GM12865 (cell line): ENCODE results near the gene FILIP1.

ENCODE experiments used
- DNase-seq: peaks from one replicate; pipeline ENCODE4 v3.0.0; 2010; ENCODE audit warnings: low read depth
- H3K4me3 ChIP-seq: 2 replicates; pipeline ENCODE4 v1.5.1; 2011; ENCODE audit warnings: mild to moderate bottlenecking, low read depth, low read length, control low read depth
- CTCF ChIP-seq: IDR thresholded peaks from 2 replicates; pipeline ENCODE4 v1.5.1; 2011; ENCODE audit warnings: low read length, control low read depth, low read depth, inconsistent platforms; ENCODE audit not compliant: insufficient read depth; ENCODE audit errors: missing control alignments

FILIP1 gene

GRCh38 chr6:75250552-75250951 lies 243.0 kb downstream of the FILIP1 start:
- TF ChIP-seq CTCF: no peak
- no peak overlapping the region for H3K4me3 ChIP-seq
- no peak for DNase-seq

GRCh38 chr6:75249837-75250236 lies 243.8 kb downstream of the FILIP1 start:
- no peak overlapping the region for H3K4me3 ChIP-seq
- DNase-seq: no peak
- TF ChIP-seq CTCF: no peak

DNA sequence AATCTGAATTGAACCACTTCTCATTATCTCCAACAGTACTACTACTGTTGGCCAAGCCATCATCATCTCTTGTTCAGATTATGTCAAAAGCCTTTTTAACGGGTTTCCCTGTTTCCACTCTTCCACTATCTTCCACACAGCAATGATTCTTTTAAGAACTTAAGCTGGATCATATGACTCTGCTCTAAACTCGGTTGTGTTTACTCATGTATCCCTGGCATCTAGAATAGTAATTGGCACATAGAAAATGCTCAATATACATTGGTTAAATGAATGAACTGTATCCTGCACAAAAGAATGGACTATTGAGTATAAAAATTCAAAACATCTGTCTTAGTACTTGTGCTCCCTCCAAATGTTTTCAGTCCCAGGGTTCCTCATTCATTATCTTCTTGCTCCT lies 247.2 kb downstream of the FILIP1 start:
- no peak for TF ChIP-seq CTCF
- DNase-seq: no peak
- no peak overlapping the region for H3K4me3 ChIP-seq

DNA sequence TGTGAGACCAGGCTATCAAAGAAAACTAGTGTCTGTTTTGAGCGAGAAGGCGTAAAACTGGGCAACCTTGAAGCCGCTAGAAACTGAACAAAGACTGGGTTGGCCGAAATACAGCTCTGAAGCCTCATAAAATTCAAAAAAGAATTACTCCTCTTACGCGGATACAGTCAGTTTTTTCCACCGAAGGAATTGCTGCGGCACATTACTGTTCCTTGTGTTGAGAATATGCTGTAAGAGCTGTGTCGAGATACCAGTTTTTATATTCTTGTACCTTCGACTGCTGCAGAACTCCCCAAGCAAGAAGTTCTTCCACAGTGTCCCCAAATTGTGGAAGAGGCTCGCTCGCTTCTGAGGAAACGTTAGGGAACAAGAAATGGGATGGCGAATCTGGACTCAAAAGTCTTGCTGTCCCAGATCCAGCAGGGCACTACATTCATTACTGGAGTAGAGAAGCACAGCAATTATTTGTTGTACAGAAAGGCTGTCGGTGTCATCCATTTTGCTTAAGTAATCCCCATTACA lies 249.5 kb downstream of the FILIP1 start:
- peak overlapping the region; percentile 78 for H3K4me3 ChIP-seq
- TF ChIP-seq CTCF: no peak
- DNase-seq: no peak

GRCh38 chr6:75243333-75244062 lies 250.1 kb downstream of the FILIP1 start, which contains the start of gene COX7A2:
TSS of gene COX7A2 (minus strand) at chr6:75243801. CDS start at chr6:75243734, 67 bp downstream.
- DNase-seq: peak; percentile 98
- no peak for TF ChIP-seq CTCF
- peak within 1 kb of the TSS; percentile 78 for H3K4me3 ChIP-seq
